ENCODE data around the gene NUTF2.
A peak's percentile ranks its signal among the peaks of the same experiment; 100 is the strongest.
"Not testable (repeated sequence)": the region's sequence is repeated elsewhere in the genome, so short reads cannot be mapped to it uniquely, and the experiment has no call there.

NUTF2 gene

DNA sequence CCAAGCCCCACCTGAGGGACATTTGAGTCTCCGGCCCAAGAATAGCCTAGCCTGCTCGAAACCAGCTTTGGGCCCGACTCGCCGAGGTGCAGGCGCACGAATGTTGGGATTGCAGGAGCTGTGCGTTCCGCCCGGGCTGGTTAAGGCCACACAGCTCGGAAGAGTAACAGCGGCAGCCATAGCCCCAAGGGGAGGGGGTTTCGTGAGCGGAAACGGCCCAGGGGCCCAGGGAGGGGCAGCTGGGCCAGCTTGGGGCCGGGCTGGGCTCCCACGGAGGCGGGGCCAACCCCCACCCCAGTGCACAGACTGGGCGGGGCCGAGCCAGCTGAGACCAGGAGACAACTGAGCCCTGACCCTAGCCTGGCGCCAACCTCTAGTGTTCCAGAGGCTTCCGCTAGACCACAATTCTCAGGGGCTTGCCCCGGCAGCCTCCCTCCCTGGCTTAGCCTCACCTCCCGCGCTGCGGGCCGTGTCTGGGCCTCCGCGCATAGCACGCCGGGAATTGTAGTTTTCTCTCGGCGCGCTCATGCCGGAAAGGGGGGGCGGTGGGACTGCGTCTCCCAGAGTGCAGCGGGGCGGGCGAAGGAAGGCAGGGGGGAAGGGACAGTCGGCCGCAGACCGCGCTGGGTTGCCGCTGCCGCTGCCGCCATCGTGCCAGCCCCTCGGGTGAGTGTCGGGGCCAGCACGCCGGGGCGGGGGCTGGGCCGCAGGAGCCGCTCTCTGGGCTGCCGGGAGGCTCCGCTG, at the start of gene NUTF2:
TSS of gene NUTF2 (plus strand) at position 614 of the 744 bp plus-strand sequence. CDS start 18,198 bp downstream, outside the sequence.
- peak; percentile 94 for DNase-seq (ENCODE audit: low read depth)

DNA sequence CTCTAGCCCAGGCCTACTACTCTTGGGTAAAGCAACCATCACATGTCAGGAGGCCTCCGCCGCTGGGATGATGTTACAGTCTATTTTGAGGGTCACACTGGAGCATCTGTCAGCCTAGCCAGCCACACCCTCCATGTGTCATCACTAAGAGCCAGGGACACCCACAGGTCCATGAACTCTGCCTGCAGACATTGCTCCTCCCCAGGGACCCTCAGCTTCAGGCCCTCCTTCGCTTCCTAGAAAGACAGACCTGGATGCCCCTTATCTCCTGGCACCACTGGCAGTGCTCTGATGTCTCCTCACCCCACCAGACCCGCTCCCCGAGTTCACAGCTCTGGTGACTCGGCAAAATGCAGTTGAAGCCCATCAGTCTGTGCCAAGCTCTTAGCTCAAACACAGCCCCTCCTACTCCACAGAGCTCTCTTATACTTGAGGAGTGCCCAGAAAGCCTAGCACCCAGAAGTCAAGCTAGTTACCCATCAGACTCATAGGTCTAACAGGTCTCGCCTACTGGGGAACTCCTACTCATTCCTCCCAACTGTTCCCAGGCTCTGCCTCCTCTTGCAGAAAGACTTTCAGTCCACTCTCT, 46.3 kb upstream of the NUTF2 start:
- no peak for DNase-seq (ENCODE audit: low read depth)

DNA sequence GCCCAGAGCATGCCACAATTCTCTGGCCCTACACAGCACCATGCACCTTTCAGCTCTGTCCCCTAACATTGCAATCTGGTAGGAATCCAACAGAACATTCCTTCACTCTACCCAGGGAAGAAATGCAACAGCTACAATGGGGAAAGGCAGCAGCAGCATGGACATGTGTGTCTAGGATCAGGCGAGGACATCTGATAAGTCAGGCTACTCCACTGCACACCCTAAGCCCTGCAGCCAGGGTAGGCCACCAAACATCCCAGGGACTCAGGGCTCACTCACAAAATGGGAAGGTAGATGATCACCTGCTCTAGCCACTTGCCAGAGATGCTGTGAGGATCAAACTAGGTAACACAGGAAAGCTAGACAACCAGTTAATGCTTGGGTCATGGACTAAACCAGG, 45.5 kb upstream of the NUTF2 start:
- DNase-seq (ENCODE audit: low read depth): no peak

DNA sequence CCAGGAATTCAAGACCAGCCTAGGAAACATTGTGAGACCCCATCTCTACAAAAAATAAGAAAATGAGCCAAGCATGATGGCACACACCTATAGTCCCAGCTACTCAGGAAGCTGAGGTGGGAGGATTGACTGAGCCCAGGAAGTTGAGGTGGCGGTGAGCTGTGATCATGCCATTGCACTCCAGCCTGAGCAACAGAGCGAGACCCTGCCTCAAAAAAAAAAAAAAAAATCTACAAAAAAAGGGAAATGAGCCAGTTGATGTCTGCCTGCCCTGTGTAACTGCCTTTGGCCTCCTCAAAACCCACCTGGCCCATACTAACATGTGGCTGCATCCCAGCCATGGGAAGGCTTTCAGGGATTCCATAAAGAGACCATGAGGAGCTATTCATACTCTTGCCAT, 44.9 kb upstream of the NUTF2 start:
- no peak for DNase-seq (ENCODE audit: low read depth)

DNA sequence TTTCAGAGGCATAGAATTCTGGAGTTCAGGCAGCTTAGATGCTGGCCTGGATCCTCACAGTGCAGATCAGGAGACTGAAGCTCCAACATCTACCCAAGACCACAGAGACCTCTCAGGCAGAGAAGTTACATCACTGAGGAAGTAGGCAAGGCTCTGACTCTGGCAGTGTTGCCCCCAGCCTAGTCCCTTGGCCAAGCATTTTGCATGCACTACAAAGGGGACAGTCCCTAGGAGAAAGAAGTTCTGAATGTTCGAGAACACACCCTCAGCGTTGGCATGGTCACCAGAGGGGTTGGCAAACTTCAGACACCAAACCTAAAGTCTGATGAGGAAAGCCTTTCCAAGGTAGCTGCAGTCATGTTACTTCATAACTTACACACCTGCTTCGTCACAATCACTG, 42.8 kb upstream of the NUTF2 start:
- DNase-seq (ENCODE audit: low read depth): no peak

DNA sequence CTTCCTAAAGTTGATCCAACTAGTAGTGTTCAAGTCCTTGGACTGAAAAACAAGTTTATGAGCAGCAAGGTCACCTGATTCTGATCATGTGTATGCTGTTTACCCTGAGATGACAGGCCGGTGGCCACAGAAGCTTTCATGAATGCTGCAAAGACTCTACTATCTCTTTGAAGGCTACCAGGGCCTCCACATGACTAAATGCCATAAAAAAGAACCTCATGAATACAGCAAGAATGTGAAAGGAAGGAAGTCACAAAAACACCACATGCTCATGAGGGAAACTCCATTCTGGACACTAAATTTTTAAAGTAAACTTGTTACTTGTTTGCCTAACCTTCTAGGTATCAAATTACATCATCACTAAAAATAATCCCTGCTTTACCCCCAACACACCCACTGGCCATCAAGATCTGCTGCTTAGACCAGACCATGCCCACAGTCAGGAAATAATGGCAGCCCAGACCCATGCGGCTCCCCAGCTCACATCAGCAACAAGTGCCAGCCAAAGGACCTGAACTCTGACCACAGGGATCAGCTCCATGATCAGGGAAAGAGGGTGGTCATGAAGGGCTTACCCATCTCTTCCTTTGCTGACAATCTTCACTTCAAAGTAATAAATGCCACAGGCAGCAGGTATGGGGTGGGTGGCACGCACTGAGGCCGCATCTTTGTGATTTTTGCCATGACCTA, 41.7 kb upstream of the NUTF2 start:
- no peak for DNase-seq (ENCODE audit: low read depth)

DNA sequence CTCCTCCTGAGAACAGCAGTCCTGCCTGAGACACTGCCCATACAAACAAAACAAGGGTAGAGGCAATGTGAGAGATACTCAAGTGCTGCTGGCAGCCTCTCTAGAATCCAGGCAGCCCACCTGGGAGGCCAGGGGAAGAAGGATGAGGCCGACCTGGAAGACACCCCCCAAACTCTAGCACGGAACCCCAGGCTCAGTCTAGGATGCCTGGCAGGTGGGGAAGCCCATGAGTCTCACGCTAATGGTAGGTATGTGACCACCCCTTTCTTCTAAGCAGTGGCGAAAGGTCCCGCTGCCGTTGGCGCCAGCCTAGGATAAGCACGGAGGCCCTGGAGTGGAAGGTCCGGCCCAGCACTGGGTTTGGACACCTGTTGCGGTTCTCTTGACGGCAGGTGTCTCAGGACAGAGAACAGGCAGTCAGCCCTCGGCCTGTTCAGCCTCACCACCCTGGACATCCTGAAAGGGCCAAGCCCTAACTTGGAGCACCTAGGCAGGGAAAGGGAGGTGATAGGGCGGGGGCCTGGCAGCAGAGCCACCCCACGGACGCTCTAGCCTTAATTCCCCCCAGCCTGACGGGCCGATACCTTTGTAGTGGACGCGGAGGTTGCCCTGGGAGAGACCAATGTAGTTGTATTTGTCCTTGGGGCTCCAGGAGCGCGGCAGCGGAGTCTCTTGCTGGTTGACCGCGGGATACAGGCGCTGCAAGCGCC, 40.9 kb upstream of the NUTF2 start:
- no peak for DNase-seq (ENCODE audit: low read depth)

DNA sequence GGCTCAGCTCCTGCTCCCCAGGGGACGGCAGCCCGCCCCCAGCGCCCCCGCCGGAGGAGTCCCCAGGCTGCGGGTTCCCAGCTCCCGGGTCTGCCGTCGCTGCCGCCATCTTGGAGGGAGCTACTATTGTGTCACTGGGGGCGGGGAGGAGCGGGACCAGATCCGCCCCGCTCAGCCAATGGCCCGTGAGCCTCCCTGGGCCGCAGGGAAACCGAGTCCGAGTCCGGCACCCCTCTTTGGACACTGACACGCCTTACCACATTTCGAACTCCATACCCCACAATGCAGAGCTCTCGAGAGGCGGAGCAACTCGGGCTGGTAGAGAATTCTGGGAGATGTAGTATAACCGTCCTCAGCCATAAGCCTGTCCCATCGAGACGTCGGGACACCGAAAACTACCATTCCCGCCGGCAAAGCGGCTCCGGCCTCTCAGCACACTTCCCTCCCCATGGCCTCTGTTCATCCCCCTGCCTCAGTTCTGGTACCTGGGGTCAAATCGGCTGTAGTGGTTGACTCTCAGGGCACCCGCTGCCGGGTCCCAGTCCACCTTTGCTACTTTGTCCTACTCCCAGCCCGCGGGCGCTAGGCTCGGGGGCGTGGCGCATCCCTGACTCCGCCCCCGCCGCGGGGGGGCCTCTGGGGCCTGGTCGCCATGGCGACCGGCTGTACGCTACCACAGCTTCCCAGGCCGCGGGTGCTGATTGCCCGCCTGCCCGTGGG, 40.1 kb upstream of the NUTF2 start, which contains the start of the genes RANBP10 and TSNAXIP1:
TSS of gene RANBP10 (minus strand) at position 133 of the 720 bp plus-strand sequence. CDS start at position 109, 24 bp downstream.
TSS of gene TSNAXIP1 (plus strand) at position 462 of the 720 bp plus-strand sequence. CDS start 261 bp downstream, outside the sequence.
- peak; percentile 89 for DNase-seq (ENCODE audit: low read depth)

DNA sequence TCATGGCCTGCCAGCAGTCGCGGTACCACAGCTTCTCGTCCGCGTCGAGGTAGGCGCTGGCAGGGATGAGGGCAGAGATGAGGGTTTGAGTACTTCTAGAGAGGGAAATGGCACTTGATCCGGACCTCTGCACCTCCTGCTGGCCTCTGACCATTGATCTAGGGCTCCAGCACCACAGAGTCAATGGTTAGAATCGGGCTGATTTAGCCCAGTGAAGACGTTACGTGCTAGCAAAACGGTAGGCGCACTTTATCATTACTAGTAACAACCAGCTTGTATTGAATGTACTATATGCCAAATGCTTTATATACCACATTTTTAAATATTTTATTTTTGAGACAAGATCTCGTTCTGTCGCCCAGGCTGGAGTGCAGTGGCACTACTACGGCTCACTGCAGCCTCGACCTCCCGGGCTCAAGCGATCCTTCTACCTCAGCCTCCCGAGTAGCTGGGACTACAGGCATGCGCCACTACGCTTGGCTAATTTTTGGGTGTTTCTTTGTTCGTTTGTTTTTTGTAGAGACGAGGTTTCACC, 39.5 kb upstream of the NUTF2 start:
- no peak for DNase-seq (ENCODE audit: low read depth)

DNA sequence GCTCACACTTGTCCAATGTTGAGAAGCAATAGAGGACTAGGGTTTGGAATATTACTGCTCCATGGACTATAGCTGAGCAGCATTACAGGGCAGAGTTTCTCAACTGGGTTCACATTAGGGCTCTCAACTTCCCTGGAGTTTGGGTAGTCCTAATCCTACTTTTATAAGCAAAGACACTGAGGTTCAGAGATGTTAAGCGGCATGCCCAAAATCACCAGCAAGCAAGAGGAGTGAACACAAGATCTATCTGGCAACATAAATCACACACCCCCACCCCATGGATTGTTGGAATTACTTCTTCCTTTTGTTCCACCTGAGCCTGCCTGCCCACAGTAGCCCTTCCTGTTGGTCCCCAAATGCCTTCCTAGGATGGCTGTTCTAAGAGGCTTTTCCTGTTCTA, 34.8 kb upstream of the NUTF2 start:
- no peak for DNase-seq (ENCODE audit: low read depth)

DNA sequence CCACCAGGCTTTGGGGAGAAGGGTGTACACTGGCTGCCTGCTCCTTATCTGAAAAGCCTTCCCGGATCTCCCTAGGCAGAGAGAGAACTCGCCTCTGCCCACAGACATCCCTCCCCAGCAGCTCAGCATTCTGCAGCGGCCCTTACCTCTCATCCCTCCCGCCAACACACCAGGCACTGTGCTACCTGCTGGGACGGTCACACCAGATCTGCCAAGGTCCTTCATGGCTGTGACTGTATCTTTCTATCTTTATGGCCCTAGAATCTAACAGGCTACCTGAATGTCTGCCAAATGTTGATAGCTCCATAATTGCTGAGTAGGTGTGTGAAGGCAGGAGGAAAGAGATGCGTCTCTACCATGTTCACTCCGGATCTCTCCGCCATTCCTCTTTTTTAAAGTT, 32.2 kb upstream of the NUTF2 start:
- no peak for DNase-seq (ENCODE audit: low read depth)

DNA sequence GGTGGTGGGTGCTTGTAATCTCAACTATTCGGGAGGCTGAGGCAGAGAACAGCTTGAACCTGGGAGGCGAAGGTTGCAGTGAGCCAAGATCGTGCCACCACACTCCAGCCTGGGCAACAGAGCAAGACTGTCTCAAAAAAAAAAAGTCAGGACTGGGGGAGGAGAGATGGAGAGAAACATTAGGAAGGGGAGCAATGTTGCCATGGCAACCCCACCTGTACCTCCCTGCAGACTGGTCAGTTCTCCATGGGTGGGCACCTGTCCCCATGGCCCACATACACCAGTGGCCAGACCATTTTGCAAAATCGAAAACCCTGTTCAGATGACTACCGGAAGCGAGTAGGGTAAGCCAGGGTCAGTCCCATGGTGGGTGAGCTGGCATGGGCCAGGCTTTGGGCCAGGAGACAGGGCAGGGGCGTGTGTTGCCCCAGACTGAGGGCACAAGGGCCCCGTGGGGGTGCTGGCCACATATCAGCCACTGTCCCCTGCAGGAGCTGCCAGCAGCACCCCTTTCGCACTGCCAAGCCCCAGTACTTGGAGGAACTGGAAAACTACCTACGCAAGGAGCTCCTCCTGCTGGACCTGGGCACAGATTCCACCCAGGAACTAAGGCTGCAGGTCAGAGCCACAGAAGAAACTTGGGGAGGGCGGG, 26.0 kb upstream of the NUTF2 start:
- no peak for DNase-seq (ENCODE audit: low read depth)

DNA sequence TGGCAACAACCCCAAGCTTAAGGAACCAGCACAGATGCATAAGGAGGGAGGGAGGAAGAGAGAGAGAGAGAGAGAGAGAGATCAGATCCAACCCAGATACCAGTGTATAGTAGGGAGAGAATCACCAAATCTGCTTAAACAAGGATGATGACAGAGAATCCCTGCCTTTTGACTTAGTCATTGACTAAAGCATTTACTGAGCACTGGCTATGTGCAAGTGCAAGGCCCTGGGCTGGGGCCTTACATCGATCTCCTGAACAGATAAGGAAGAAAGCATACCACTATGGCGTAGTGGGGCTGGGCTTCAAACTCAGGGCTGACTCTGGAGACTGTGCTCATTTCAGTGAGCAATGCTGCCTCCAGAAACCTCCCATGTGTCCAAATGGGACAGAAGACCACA, 24.2 kb upstream of the NUTF2 start:
- no peak for DNase-seq (ENCODE audit: low read depth)

DNA sequence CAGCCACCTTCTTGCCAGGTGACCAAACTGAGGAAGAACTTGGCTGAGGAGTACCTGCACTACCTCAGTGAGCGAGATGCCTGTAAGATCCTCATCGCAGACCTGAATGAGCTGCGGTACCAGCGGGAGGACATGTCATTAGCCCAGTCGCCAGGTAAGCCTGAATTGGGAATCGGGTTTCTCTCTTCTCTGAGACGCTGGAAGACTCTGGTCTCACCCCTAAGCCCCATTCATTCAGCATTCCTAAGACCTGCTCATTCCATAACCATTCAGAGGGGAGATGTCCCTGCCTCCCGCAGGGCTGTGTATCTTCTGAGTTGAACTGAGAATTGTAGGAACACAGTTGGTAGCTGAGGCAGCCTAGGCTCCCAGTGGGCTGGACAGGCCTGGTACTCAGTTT, 21.6 kb upstream of the NUTF2 start:
- no peak for DNase-seq (ENCODE audit: low read depth)

DNA sequence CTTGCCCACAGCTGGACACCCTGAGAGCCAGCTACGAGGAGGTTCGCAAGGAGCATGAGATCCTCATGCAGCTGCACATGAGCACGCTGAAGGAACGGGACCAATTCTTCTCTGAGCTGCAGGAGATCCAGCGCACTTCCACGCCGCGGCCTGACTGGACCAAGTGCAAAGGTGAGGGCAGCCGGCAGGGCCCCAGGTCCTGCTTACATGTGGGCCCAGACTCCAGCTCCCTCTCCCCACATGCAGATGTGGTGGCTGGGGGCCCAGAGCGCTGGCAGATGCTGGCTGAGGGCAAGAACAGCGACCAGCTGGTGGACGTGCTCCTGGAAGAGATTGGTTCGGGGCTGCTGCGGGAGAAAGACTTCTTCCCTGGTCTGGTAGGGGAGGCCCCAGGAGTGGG, 20.8 kb upstream of the NUTF2 start:
- no peak for DNase-seq (ENCODE audit: low read depth)

DNA sequence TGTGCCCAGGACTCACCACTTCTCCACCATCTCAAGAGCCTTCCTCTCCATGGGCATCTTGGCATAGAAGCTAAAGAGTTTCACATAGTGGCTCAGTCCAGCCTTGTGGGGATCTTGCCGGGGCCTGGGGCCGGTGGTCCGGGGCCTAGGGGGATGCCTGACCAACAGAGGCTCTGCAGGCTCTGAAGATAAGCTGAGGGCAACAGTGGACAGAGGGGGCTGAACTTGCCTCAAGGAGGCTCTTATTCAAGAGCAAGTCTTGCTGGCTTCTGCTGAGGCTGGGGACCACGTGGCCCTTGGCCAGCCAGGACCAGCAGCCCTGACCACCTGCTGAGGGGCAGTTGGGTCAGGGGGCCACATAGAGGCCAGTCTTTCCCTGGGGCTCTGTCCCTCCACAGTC, 18.1 kb upstream of the NUTF2 start:
- no peak for DNase-seq (ENCODE audit: low read depth)

DNA sequence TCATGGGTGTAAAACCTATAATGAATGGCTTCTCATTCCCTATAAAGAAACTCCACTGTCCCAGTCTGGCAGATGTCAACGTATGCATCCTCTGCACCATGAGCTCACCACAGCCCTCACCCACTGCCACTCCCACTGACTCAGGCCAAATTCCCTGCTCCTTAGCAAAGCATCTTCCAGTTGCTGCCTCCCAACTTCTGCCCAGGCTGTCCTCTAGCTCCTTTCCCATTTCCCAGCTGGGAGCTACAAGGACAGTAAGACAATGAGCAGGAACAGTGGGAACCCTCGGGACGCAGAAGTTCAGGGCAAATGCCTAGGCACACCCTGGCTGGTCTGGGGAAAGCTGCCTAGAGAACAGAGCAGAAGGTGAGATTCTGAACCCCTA, 13.7 kb upstream of the NUTF2 start:
- DNase-seq (ENCODE audit: low read depth): no peak

DNA sequence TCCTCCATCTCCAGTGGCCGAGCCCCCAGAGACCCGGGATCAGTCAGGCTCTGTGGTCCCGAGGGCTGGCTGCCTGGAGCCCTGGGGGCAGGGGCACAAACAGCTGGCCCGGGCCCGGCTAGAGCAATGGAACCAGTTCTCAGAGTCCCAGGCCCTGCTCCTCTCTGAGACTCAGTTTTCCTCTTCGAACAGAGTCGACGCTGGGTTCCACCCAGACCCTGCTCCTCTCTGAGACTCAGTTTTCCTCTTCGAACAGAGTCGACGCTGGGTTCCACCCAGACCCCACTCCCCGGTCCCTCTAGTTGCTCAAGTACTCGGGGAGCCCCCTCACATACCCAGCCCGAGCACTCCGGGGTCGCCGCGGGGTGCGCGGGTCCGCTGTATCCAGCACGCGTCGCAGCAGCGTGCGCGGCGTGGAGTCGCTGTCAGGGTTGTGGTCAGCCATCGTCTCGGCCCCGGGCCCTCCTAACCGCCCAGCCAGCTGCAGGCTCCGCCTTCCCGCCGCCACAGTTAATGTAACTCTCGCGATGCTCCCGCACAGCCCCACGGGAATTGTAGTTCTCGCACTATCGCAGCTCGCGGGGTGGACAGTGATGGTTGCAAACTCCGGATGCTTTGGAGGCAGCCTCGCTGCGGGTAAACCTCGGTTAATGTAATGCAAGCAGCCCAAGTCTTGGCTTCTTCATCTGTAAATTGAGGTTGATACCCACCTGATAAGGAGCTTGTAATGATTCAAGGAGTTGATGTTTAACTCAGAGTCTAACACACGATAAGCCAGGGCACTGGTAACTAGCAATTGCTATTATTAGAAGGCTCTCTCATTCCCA, 13.1 kb upstream of the NUTF2 start:
- peak; percentile 81 for DNase-seq (ENCODE audit: low read depth)

DNA sequence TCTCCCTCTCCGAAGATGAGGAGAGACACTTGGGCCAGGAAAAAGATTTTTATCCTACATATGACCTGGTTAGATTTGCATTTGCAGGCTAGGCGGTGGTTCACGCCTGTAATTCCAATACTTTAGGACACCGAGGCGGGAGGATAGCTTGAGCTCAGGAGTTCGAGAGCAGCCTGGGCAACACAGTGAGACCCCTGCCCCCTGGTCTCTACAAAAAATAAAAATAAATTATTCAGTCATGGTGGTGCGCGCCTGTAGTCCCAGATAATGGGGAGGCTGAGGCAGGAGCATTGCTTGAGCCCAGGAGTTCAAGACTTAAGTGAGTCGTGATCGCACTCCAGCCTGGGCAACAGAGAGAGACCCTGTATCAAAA, 12.5 kb upstream of the NUTF2 start:
- no peak for DNase-seq (ENCODE audit: low read depth)

DNA sequence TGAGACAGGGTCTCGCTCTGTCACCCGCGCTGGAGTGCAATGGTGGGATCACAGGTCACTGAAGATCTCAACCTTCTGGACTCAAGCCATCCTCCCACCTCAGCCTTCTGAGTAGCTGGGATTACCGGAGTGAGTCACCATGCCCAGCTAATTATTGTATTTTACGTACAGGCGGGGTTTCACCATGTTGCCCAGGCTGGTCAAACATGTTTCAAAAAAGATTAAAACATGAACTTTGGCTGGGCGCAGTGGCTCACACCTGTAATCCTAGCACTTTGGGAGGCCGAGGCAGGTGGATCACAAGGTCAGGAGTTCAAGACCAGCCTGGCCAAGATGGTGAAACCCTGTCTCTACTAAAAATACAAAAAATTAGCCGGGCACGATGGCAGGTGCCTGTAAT, 9.5 kb upstream of the NUTF2 start:
- DNase-seq (ENCODE audit: low read depth): not testable (repeated sequence)
